HUES48 (cell line): ENCODE data around the gene DNAH2.

Experiments used
- H3K27ac ChIP-seq: one replicate; pipeline ENCODE4 v1.7.0; 2013; ENCODE audit warnings: low read depth, low read length, inconsistent platforms
- H3K27me3 ChIP-seq: 2 replicates; pipeline ENCODE4 v1.6.1; 2013; ENCODE audit warnings: mild to moderate bottlenecking, low read length; ENCODE audit not compliant: control insufficient read depth, insufficient read depth
- H3K36me3 ChIP-seq: 2 replicates; pipeline ENCODE4 v1.6.1; 2013; ENCODE audit warnings: low read length; ENCODE audit not compliant: control insufficient read depth, insufficient read depth
- H3K4me1 ChIP-seq: 2 replicates; pipeline ENCODE4 v1.6.1; 2013; ENCODE audit warnings: mild to moderate bottlenecking, low read length; ENCODE audit not compliant: control insufficient read depth, insufficient read depth
- H3K4me3 ChIP-seq: 2 replicates; pipeline ENCODE4 v1.5.1; 2013; ENCODE audit warnings: mild to moderate bottlenecking, low read depth, low read length
- H3K9ac ChIP-seq: 2 replicates; pipeline ENCODE4 v1.6.1; 2013; ENCODE audit warnings: mild to moderate bottlenecking, low read depth, low read length, moderate library complexity
- H3K9me3 ChIP-seq: 2 replicates; pipeline ENCODE4 v1.6.1; 2013; ENCODE audit warnings: low read length; ENCODE audit not compliant: control insufficient read depth, insufficient read depth

Gene DNAH2

DNA sequence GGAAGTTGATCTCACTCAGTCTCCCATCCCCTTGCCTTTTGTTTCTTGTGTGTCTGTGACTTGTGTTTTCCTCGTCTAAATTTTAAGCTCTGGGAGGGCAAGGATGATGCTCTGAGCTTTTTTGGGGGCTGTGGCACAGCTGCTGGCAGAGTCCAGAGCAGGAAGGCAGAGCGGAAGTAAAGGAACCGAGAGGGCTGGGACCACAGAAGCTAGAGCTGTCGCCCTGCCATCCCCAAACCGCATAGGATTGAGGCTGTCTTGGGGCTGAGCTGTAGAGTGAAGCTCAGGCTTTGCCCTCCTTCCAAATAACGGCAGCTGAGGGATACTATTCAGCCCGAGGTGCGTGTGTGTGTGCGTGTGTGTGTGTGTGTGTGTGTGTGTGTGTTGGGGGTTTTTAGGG is 3.8 kb upstream of the DNAH2 start:
- H3K27me3 ChIP-seq, result peaks cover 9% of the 10 kb centered on the region
- H3K9me3 ChIP-seq, result no peaks in the 10 kb centered on the region
- H3K9ac ChIP-seq, result no peak overlapping the region
- peaks cover 30% of the 10 kb centered on the region for H3K4me1 ChIP-seq
- H3K36me3 ChIP-seq, result no peaks in the 10 kb centered on the region
- H3K27ac ChIP-seq, result no peak overlapping the region
- no peak overlapping the region for H3K4me3 ChIP-seq

DNA sequence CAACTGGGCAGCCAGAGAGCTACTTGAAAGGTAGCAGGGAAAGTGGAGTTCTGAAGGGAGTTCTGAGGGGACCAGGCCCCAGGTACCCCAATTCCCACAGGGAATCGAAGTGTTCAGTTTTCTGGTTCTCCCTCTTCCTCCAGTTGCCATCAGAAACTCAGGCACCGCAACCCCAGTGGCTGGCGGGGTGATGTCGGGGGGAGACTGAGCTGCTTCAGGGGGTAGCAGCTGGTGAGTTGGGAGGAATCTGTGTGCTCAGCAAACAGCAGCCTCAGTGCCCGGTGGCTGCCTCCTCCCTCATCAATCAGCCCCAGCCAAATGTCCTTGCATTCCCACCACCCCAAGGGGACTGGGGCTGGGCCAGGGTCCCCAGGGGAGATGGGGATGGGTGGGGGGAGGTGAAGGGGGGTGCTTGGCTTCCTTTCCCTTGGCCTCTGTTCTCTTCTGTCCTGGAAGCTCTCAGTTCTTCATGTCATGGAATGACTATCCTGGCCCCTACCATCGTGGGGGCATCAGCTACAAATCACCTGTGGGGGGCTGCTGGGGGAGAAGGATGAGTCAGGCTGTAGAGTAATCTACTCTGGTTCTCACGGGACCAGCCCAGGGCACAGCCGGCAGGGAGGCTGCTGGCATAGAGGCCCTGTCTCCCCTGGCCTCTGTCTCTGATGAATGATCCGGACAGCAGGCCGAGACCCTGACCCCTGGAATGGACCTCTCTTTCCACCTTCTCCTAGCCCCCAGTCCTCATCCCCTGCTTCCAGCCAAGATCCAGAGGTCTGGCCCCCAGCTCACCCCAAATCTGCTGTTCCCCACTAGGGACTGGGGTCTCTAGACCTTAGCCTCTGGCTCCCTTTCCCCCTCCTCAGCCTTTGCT is 2.6 kb upstream of the DNAH2 start:
- peaks cover 30% of the 10 kb centered on the region for H3K4me1 ChIP-seq
- no peak overlapping the region for H3K4me3 ChIP-seq
- no peak overlapping the region for H3K27ac ChIP-seq
- H3K27me3 ChIP-seq, result peaks cover 17% of the 10 kb centered on the region
- H3K9ac ChIP-seq, result no peak overlapping the region
- H3K36me3 ChIP-seq, result no peaks in the 10 kb centered on the region
- no peaks in the 10 kb centered on the region for H3K9me3 ChIP-seq

DNA sequence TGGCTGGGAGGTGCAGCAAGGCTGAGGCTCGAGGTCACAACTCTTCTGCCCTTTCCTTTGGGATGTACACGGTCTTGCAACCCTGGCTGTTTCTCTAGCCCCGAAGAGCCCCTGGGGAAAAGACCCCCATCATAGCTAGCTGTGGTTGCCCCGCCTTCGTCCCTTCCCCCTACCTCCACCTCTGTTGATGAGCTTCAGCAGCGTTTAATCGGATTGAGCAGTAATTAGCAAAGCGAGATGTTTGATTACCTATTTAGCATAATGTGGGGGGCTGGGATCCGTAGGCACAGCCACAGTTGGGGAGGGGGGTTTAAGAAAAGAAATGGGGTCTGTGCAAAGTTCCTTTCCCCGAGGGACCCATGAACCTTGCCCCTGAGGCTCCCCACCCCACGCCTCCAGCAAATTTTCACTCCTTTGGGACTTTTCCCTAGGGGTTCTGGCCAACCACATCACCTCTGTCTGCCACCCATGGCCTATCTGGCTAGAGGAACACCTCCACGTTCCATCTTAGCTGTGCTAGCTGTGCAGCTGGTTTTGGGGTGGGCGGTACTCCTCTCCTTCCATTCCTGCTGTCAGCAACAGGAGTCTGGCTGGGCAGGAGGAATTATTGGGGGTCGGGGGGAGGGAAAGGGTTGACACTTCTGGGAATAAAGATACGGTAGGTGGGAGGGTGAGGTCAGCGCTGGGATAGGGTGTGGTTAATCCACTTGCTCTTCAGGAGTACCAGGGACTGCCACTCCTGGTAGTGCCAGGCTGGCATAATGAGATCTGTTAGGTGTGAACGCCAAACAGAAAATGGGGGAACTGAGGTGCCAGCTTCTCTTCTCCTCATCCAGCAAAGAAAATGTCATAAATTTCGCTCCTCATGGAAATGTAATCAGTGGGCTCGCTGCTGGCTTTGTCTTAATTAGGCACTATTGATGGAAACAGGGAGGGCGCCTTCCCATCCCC is 1.3 kb upstream of the DNAH2 start:
- H3K4me3 ChIP-seq, result peak overlapping the region; percentile 90
- peaks cover 17% of the 10 kb centered on the region for H3K27me3 ChIP-seq
- H3K9ac ChIP-seq, result no peak overlapping the region
- peaks cover 30% of the 10 kb centered on the region for H3K4me1 ChIP-seq
- no peak overlapping the region for H3K27ac ChIP-seq
- no peaks in the 10 kb centered on the region for H3K36me3 ChIP-seq
- no peaks in the 10 kb centered on the region for H3K9me3 ChIP-seq

DNA sequence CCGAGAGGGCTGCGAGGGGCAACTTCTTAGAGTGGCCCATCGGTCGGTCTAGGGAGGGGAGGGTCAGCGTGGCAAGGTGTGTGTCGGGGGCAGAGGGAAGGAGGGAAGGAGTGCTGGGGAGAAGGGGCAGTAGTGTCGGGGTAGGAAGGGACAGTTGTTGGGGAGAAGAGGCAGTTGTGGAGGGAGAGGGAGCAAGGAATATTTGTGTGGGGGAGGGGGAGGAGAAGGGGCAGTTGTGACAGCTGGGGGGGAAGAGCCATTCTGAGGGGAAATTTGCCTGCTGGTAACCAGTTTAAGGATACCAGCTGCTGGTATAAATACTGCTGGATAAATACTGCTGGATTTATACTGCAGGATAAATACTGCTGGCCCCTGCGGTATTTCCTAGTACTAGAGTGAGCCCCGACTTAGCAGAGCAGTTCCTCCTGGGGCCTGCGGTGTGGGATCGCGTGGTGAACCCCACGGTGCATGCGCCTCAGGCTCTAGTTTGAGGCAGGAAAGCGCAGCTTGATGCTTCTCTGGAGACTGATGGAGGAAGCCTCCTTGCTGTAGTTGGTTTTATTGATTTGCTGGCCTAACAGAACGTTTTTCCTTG is 309 bp downstream of the DNAH2 start:
- H3K4me3 ChIP-seq, result peak overlapping the region; percentile 90
- no peak overlapping the region for H3K27ac ChIP-seq
- H3K9me3 ChIP-seq, result no peaks in the 10 kb centered on the region
- no peak overlapping the region for H3K9ac ChIP-seq
- peaks cover 17% of the 10 kb centered on the region for H3K27me3 ChIP-seq
- no peaks in the 10 kb centered on the region for H3K36me3 ChIP-seq
- peaks cover 20% of the 10 kb centered on the region for H3K4me1 ChIP-seq

DNA sequence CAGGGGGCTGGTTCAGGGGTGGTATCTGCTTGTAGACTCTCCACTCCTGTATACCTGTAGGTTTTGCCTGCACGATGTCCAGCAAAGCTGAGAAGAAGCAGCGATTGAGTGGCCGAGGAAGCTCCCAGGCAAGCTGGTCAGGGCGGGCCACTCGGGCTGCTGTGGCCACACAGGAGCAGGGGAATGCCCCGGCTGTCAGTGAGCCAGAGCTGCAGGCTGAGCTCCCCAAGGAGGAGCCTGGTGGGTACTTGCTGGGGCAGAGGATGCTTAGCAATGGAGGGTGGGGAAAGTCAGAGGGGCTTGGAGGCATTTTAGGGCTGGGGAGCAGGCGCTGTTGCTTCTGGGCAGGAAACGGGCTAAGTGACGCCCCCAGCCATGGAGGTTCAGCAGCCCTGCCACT is 2.1 kb downstream of the DNAH2 start:
- Histone ChIP-seq H3K9ac (no peak overlapping the region), H3K9me3 (no peaks in the 10 kb centered on the region), H3K27me3 (peaks cover 17% of the 10 kb centered on the region), H3K4me3 (no peak overlapping the region), H3K27ac (no peak overlapping the region), H3K36me3 (no peaks in the 10 kb centered on the region), H3K4me1 (peaks cover 19% of the 10 kb centered on the region)

DNA sequence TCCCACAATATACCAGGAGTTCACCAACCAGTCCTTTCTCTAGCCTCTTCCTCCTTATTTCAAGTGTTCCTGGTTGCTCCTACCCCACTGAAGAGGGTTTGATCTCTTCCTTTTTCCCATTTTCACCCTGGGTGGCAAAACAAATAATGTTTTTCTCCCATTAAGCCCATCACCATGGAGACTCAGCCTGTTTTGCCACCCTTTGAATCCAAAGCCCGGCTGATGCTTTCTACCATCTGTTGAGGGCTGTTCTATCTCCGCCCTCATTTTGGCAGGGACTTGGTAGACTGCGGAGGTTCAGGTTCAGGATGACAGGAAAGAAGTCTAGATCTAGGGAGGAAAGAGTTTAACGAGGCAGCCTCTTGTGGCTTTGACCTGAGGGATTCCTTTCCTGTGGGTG is 2.6 kb downstream of the DNAH2 start:
- H3K36me3 ChIP-seq, result no peaks in the 10 kb centered on the region
- no peak overlapping the region for H3K9ac ChIP-seq
- H3K9me3 ChIP-seq, result no peaks in the 10 kb centered on the region
- H3K27me3 ChIP-seq, result peaks cover 17% of the 10 kb centered on the region
- H3K4me3 ChIP-seq, result no peak overlapping the region
- H3K4me1 ChIP-seq, result peaks cover 19% of the 10 kb centered on the region
- no peak overlapping the region for H3K27ac ChIP-seq

DNA sequence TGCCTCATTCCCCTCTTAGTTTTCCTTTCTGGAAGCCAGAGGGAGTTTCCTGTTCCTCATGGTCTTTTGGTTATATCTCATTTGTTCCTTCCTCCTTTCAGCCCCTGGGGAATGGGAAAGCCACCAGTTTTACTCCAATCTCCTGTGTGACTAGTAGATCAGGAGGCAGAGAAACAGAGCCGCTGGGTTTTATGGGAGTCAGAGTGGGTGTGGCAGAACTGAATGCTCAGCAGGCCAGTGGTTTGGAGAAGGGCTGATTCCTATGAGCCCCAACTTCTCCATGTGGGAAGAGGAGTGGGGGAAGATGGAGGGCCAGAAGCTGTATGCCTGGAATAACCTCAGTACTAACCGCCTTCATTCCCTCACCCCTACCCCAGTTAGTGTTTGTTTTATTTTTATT is 4.1 kb downstream of the DNAH2 start:
- Histone ChIP-seq H3K36me3 (no peaks in the 10 kb centered on the region), H3K4me3 (no peak overlapping the region), H3K4me1 (peaks cover 10% of the 10 kb centered on the region), H3K27ac (no peak overlapping the region), H3K27me3 (peaks cover 17% of the 10 kb centered on the region), H3K9me3 (no peaks in the 10 kb centered on the region), H3K9ac (no peak overlapping the region)

DNA sequence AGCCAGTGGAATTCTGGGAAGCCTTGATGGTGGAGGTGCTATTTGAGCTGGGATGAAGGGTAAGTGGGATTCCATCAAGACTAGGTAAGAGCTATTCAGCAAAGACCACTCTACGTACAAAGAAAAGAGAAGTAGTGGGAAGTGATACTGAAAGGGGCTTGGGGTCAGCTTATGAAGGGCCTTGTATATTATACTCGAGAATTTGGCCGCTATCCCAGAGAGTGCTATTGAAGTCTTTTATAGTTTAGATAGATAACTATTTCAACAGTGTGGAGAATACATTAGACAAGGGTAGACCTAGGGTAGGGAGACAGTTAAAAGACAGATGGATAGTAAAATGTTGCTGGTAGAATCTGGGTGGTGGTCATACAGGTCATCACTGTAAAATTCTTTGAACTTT is 10.3 kb downstream of the DNAH2 start:
- no peaks in the 10 kb centered on the region for H3K27me3 ChIP-seq
- no peaks in the 10 kb centered on the region for H3K36me3 ChIP-seq

DNA sequence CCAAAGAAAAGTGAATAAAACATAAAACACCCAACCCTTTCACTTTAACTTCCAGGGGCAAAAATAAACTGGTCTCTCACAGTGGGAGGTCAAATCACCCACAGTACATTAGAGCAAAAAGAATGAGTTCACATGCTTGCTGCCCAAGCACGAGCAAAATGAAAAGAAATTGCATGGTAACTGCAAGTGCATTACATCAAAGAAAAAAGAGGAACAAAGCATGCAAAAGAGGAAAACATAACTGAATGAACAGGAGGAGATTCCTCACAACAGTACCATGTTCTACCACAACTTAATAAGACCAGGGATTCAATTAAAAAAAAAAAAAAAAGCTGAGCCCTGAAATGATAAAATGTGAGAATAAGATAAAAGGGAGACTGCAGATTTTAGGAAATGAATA is 12.3 kb downstream of the DNAH2 start:
- no peak overlapping the region for H3K4me3 ChIP-seq
- H3K36me3 ChIP-seq, result no peaks in the 10 kb centered on the region
- H3K27me3 ChIP-seq, result no peaks in the 10 kb centered on the region
- no peaks in the 10 kb centered on the region for H3K9me3 ChIP-seq
- no peak overlapping the region for H3K9ac ChIP-seq
- H3K4me1 ChIP-seq, result no peaks in the 10 kb centered on the region
- H3K27ac ChIP-seq, result no peak overlapping the region

More for the DNA sequence above, 10.3 kb downstream of the DNAH2 start:
- Histone ChIP-seq H3K9ac (no peak overlapping the region), H3K4me3 (no peak overlapping the region), H3K9me3 (no peaks in the 10 kb centered on the region), H3K27ac (no peak overlapping the region), H3K4me1 (no peaks in the 10 kb centered on the region)

DNA sequence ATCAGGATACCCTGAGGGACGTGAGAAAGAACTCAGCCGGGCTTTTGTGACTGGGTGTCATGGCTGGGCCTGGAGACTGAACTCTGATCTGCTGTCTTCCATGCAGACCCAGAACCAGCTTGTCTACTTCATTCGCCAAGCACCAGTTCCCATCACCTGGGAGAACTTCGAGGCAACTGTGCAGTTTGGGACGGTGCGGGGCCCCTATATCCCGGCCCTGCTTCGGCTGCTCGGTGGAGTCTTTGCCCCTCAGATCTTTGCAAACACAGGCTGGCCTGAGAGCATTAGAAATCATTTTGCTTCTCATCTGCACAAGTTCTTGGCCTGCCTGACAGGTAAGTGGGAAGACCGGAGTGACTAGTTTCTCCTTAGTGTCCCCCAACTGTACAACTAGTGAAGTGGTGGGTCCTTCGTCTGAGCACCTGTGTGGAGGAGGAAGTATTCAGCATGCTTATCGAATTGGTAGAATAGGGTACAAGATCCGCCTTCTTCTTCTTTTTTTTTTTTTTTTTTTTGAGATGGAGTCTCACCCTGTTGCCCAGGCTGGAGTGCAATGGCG is 15.5 kb downstream of the DNAH2 start:
- Histone ChIP-seq H3K36me3 (no peaks in the 10 kb centered on the region), H3K4me1 (no peaks in the 10 kb centered on the region), H3K27me3 (no peaks in the 10 kb centered on the region; the same call in 1 of the 2 replicates)

More for the DNA sequence above, 15.5 kb downstream of the DNAH2 start:
- no peaks in the 10 kb centered on the region for H3K9me3 ChIP-seq
- H3K4me3 ChIP-seq, result no peak overlapping the region
- no peak overlapping the region for H3K9ac ChIP-seq
- H3K27ac ChIP-seq, result no peak overlapping the region
